HG03135 (cell line): ENCODE measurements around the gene LAMA5.

Experiments
- ATAC-seq: cut with Tn5 transposase; IDR thresholded peaks from one replicate; pipeline ENCODE4 v1.9.1; 2021; ENCODE audit warnings: mild to moderate bottlenecking, moderate library complexity; ENCODE audit not compliant: unreplicated experiment

The LAMA5 gene

DNA sequence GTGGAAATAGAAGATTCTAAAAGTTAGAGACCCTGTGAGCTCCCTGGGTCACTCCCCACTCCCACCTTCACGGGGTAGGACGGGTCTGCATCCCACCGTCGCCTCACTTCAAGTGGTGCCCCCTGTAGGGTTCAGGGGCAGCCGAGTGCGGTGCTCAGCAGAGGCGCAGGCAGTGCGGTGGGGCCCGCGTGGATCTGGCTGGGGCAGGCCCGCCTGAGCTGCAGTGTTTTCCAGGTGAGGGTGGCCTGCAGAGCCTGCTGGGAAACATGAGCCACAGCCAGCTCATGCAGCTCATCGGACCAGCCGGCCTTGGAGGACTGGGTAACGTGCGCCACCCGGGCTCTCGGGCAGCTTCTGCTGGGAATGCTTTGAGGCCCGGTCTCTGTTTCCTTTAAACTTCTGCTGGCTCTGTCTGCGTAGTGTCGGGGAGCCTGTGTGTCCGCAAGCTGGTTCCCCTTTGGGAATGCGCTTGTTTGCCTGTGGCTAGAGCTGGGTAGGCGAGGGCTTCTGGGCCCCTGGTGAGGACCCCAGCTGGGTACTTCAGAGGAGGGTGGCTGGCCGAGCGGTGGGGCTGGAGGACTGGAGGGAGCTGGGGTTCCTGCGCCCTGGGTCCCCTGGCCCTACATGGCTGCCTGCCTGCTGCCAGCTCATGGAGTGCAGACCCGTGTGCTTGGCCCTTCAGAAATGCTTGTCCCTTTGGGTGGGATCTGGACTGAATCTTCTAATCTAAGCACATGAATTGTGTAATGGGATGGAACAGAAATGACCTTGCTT, 60.5 kb downstream of the LAMA5 start:
- ATAC-seq, result no peak

GRCh38 chr20:62305765-62306413, 61.2 kb downstream of the LAMA5 start:
- ATAC-seq, result no peak

DNA sequence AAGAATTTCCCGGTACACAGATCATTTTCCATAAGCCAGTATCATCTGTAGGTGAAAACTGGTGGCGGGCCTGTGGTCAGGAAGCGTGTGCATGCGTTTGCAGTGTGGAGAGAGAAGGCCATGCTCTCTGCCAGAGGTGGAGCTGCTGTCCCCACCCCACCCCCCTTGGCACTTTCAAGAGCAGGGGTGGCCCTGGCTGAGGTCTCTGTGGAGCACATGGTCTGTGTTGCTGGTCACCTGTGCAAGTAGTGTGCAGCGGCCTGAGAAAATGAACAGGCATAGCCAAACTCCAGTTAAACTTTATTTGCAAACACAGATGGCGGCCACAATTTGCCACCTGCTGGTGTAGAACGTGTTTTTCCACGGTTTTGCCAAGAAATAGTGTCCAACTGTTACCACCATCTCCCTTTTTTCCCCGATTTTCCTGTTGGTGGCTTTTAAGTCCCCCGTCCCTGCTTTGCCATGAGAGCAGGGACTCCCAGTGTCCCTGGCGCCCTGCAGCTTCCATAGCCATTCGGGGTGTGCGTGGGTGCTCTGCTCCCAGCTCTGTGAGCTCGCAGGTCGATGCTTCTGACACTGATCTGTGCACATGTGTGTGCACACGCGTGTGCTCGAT, 61.9 kb downstream of the LAMA5 start:
- no peak for ATAC-seq

- no peak for ATAC-seq
Observed at GRCh38 chr20:62304331-62305148, 62.6 kb downstream of the LAMA5 start.

- peak; percentile 10 for ATAC-seq
Observed at GRCh38 chr20:62303340-62304226, 63.5 kb downstream of the LAMA5 start.

DNA sequence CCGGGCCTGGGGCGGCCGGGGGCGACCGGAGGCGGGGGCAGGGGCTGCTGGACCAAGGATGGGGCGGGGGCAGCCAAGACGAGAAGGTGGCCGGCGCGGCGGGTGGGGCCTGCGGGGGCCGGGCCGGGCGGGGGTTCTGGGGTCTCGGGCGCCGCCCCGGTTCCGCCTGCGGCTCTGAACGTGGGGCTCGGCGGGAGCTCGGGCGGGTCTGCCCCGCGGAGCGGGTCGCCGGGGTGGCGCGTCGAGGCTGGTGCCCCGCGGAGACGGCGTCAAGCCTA, 64.1 kb downstream of the LAMA5 start:
- ATAC-seq, result no peak

- peak; percentile 81 for ATAC-seq
Observed at GRCh38 chr20:62302341-62303061, 64.6 kb downstream of the LAMA5 start, which contains the start of gene ADRM1. Gene ADRM1, plus strand, starts transcription at chr20:62302997. Its CDS starts 572 bp downstream, at chr20:62303569.

GRCh38 chr20:62301773-62302340, 65.3 kb downstream of the LAMA5 start:
- peak; percentile 50 for ATAC-seq

GRCh38 chr20:62301111-62301668, 65.9 kb downstream of the LAMA5 start:
- ATAC-seq, result no peak

DNA sequence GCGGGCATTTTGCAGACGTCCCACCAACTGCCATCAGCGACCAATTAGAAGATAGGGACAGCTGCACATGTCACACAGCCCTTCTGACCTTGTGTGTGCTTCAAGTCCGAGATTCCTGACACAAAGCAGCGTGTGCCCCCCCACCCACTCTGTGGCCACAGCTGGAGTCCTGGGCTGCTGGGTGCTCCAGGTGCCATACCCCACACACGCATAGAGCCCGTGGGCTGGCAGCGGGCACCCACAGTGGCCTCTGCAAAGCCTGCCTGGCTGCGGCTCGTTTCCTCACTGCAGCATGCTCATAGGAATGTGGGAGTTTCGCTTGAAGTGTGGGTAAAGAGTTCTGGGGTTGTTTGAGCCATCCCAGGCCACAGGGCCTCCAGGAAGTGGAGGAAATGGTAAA, 66.8 kb downstream of the LAMA5 start:
- ATAC-seq, result no peak

DNA sequence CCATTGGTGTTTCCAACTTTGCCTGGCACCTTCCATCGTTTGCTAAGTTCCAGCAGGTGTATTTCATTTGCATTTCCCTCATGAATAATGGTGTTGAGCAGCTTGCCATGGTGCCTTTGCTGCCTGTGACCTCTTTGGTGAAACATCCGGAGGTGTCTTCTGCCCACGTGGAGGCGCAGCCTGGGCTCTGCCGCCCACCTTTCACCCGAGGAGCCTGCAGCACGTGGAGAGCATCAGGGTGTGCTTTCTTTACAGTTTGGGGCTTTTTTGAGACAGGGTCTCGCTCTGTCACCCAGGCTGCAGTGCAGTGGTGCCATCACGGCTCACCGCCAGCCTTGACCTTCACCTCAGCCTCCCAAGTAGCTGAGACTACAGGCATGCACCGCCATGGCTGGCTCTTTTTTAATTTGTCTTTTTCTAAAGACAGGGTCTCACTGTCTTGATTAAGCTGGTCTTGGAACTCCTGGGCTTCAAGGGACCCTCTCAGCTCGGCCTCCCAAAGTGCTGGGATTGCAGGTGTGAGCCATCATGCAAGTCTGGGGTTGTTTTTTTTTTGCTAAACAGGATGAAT, 67.4 kb downstream of the LAMA5 start:
- no peak for ATAC-seq

DNA sequence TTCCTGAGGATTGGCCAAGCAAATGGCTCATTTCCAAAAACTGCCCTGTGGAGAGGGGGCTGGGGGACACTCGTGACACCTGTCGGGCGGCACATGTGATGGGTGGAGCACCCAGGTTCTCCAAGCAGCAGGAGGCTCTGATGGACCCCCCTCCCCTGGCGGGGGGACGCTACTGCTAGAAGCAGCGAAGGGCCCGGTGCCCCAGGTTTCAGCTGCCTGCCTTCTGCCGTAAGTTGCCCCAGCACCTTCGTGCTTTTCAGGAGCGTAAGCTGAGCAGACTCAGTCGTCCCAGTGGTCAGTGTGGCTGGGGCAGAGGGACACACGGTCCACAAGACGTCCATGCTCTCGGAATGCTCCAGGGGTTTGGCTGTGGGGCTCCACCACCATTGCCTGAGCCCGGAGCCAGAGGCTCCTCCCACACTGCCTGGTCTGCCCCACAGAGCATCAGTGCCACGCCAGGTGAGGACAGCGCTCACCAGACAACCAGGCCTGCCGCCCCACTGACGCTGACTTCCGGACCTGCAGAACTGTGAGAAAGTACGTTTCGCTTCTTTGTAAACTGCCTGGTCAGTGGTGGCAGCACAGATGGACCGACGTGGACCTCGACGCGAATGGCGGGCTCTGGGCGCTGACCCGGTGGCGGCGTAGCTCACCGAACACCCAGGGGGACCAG, 68.4 kb downstream of the LAMA5 start:
- no peak for ATAC-seq

DNA sequence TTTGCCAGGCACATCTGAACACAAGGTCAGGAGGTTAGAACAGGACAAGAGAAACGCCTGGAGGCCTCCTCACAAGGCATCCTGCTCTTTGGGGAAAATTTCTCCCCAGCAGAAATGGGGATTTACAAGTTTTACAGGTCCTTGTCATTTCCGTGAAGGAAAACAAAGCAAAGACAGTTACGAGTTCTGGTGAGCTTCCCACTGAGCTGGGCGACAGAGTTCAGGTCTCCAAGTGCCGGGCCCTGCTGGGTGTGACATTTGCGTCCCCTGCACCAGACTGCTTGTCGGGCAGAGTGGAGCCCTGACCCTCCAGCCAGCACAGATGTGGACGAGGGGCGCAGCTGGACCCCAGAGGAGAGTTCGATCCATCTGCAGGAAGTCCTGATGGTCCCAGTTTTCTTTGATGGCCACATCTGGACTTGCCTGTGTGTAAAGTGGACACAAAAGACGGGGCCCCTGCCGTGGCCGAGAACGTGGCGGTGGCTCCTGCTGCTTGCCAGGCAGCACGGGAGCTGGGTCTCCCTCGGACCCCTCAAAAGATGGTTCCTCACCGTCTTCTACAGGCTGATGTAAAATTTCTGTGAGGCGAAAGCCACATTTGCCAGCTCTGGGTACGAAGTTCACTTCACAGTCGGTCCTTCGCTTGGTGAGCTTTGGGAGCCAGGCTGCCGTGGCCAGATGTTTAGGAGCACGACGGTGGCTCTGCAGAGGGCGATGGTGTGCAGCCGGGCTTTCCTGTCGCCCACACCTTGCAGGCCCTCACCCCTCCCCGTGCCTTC, 69.5 kb downstream of the LAMA5 start:
- no peak for ATAC-seq

GRCh38 chr20:62296724-62297448, 70.2 kb downstream of the LAMA5 start:
- ATAC-seq, result no peak

DNA sequence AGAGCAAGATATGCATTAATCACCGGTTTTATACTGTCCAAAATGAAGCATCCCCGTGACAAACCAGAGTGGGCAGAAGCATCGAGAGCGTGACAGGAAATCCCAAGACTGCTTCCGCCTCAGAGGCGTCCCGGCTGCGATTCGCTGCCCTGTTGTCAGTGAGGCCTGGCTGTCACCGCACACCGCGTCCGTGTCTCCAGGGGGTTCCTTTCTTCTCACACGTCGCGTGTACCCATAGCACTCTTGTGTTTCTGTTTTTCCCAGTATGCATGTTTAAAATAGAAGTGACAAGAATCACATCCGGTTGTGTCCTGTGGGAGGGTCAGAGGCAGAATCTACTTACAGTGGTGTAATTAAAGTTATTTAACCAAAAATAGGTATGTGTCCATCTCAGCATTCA, 72.6 kb downstream of the LAMA5 start:
- no peak for ATAC-seq

GRCh38 chr20:62293946-62294345, 73.2 kb downstream of the LAMA5 start:
- ATAC-seq, result no peak
